ENCODE results near the gene TMEM259.

TMEM259 gene

DNA sequence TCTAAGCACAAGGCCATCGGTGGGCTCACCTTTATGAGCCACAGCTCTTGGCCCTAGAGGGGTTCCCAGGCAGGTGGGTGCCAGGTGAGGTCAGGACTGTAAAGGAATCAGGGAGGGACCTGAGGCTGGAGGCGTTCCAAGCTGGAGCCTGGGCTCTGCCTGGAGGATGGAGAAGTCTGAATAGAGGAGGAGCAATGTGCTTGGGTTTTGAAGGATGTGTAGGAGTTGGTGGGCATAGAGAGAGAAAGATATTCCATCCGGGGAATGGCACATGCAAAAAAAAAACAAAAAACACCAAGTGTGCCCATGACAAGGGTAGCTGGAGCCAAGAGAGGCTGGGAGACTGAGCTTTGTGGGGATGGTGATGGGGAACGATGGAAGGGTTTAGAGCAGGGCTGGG, 18.3 kb downstream of the TMEM259 start:
- DNase-seq (ENCODE audit: low spot score), result no peak

DNA sequence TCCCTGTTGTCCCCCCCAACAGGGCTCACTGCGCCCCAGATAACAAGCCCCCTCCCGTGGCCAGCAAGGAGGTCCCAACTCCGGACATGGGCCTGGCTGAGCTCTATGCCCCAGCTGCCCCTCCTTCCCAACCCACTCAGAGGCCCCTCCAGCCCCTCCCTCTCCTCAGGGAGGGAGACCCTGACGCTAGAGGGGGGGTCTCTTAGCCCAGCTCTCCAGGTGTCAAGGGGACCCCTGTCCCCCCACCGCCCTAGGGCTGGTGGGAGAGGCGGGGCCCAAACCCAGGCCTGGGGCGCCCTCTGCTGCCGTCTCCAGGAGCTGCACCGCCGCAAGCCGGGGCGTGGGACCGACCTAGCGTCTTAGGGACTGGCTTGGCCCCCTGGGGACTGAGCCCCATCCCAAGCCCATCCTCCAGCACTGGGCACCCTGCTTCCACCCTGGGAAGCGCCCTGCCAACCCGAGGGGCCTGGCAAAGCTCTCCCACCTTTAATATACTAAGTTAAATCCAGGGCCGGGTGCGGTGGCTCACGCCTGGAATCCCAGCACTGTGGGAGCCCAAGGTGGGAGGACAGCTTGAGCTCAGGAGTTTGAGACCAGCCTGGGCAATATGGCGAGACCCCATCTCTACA, 19.3 kb downstream of the TMEM259 start:
- peak; percentile 90 for DNase-seq (ENCODE audit: low spot score)

DNA sequence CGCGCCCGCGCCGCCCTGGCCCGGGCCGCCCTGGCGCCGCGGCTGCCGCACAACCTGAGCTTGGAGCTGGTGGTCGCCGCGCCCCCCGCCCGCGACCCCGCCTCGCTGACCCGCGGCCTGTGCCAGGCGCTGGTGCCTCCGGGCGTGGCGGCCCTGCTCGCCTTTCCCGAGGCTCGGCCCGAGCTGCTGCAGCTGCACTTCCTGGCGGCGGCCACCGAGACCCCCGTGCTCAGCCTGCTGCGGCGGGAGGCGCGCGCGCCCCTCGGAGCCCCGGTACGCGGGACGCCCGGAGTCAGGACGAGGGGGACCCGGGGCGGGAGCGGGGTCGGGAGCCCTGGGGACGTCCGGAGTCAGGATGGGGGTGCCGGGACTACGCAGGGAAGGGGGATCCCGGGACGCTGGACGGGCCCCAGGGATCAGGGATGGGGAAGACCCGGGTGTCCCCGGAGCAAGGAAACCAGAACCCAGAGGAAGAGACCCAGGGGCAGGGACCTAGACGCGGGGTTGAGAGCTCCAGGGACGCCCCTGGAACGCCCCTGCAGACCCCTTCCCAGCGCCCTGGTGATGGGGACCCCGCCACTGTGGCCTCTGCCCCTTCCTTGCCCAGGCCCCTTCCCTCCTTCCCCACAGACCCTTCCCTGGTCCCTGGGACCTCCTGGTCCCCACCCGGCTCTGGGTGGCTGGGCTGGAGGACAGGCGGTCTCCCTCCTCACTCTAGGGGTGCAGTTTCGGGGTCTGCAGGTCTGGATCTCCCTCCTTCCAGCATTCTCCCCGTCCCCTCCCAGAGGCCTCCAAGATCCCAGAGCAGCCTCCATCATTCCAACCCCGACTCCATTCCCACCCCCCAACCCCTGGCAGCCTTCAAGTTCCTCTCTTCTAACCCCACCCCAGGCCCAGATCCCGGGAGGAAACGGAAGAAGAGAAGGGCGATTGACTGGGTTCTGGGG, 20.1 kb downstream of the TMEM259 start:
- DNase-seq (ENCODE audit: low spot score), result no peak

DNA sequence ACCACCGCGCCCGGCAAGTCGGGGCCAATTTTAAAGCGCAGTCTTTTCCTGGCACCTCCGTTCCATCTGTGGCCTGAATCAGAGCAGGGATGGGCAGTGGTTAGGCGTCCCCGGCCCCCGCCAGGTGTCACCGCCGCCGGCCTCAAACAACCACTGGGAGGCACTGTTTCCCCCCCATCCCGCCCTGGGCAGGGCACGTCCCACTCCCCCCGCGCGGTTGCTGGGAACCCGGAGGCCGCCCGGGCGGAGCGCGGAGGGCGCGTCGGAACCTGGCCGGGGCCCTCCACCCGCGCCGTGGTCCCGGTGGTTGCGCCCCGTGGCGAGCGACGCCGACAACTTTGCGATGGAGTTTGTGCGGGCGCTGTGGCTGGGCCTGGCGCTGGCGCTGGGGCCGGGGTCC, 20.8 kb downstream of the TMEM259 start, which contains the start of gene GRIN3B:
GRIN3B (plus strand) TSS at position 325 of the 400 bp plus-strand sequence; CDS start at position 344, 19 bp downstream.
- peak; percentile 90 for DNase-seq (ENCODE audit: low spot score)

DNA sequence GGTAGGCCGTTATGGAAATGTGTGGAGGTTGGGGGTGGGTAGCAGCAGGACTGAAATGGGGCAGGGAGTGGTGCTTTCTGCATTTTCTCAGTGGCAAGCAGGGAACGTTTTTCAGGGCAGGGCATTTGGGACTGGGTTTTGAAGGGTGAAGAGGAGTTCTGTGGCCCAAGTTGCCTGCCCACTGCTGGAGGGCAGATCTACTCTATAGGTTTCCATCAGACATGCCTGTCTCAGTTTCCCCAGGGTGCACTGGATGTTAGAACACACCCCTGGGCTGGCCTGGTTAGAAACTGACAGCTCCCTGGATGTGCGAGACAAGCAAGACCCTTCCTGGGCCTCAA, 21.6 kb downstream of the TMEM259 start:
- no peak for DNase-seq (ENCODE audit: low spot score)

DNA sequence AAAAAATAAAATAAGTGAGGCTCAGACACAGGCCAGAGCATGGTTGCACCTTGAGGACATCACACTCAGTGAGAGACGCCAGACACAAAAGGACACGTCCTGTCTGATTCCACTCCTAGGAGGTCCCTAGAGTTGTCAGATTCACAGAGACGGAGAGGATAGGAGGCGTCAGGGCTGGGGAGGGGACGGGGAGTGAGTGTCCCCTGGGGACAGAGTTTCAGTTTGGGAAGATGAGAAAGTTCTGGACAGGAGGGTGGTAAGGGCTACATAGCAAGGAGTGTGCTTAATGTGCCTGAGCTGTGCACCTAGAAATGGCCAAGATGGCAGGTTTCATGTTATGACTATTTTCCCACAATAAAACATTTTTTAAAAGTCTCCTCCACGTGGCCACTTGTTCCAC, 22.9 kb downstream of the TMEM259 start:
- DNase-seq (ENCODE audit: low spot score), result no peak

DNA sequence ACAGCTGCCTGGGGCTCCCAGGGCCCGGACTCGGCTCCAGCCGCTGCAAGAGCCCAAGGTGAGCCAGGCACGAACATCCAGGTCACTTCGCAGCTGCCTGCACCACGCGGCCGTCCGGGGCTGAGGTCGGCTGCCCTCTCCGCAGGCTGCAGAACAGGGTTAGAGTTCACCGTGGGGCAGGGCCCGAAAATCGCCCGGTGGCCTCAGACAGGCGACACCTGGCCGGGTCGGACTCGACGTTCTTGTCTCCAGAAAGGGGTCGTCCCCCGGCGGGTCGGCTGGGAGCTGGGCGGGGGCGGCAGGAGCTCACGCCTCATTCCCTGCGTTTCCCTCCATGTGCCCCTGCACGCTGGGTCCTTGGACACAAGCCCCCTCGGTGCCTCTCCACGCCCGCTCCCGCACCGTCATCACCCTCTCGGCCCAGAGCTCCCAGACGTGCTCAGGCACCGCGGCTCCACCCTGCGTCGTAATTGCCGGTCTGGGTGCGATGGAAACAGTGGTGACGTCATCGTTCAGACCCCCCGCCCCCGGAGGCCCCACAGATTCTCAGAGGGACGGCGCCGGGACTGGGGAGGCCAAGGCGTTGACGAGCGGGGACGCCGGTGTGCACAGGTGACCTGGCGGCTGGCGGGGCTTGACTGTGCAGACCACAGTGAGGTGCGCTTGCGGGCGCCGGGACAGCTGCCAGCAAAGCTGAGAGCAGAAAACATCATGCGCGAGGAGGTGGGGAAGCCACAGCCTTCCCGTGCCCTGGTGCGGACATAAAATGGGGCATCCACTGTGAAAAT, 24.7 kb downstream of the TMEM259 start:
- DNase-seq (ENCODE audit: low spot score), result peak; percentile 70

DNA sequence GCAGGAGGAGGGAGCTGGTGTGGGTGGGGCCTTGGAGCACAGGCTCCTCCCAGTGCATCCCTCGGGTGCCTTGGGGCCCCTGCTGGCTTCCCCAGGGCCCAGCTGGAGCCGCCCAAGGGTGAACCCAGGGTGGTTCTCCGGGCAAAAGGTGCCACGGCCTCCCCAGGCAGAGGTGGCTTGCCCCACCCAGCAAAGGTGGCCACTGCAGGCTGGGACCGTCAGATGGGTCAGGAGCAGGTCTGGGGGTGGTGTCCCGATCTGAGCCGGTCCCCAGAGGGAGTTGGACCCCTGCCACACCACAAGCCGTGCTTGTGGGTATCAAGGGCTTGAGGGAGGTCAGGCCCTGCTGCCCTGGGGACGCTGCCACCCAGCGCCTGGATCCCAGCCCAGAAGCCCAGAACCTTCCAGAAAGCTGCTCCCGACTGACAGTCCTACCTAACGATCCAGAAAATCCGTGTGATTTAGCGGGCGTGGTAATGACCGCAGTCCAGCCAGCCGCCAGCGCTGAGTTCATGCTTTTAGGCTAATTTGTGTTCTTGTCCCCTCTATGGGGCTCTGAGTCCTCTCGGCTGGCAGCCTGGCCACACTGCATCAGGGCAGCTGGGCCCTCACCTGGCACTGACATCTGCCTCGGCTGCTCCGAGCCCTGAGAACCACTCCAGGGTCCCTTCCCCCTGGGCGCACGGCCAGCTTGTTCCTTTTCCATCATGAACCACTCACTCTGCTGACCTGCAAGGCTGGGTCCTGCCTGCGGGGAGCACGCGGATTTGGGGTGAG, 25.7 kb downstream of the TMEM259 start:
- no peak for DNase-seq (ENCODE audit: low spot score)

DNA sequence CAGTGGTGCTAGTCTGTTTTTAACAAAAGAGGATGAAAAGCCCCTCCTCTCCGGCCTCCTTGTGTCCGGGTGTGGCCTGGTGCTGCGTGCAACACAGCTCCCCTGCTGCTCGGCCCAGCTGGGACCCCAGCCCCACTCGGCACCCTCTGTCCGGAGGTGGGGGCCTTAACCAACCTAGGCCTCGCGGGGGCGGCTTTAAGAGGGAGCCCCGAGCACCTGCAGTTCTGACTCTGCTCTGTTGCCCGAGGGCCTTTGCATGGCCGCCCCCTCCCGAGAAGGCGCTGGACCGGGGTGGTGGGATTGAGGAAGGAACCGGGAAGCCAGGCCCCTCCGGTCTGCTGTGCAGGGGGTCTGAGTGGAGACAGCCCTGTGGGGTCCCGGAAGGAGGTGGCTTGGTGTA, 26.4 kb downstream of the TMEM259 start:
- DNase-seq (ENCODE audit: low spot score), result no peak

DNA sequence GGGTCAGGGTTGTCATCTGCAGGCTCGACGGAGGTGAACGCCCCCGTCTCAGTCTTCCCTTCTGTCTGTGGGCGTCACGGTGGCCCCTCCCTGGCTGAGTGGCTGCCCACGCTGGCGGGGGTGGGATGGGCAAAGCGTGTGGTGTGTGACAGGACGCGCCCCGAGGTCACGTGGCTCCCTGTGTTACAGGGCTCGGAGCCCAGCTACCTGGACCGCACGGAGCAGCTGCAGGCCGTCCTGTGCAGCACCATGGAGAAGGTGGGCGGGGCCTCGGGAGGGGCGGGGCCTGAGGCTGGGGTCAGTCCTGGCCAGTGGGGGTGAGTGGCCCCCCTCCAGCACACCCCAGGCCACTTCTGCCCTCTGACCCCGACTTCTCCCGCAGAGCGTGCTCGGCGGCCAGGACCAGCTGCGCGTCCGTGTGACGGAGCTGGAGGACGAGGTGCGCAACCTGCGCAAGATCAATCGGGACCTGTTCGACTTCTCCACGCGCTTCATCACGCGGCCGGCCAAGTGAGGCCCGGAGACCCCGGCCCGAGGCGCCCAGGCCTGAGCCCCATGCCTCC, 27.0 kb downstream of the TMEM259 start:
- DNase-seq (ENCODE audit: low spot score), result no peak

DNA sequence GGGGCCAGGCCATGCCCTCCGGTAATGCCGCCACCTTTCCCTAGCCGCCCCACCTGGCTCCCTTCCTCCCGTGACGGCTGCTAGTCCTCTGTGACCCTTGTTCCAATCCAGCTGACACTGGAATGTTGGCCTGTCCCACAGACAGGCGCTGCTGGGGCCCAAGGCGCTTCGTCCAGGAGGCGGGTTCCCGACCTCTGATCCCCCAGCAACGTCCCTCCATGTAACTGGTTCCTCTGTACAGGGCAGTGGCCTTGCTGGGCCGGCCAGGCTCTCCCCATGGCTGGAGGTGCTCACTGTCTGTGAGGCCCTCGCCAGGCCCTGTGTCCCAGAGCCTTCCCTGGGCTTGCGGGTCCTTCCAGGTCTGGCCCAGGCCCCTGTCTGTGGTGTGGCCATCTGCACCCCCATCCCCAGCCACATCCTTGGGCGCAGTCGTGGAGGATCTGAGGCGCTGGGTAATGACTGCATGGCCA, 27.5 kb downstream of the TMEM259 start:
- no peak for DNase-seq (ENCODE audit: low spot score)

DNA sequence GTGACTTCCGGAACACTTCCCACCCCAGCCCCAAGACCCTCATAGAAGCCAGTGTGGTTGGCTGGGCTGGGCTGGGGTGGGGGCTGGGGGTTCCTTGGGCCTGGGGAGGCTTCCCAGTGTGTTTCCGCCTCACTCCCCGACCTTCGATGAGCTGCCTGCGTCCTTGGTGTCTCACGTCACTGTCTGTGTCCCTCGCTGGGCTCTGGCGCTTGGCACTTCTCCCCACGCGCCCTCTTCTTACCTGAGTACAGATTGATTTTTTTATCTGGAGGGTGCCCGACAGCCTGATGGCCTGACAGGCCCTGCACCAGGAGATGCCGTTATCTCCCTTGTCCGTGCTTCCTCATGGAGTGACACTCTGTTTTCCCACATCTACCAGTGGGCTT, 28.3 kb downstream of the TMEM259 start:
- DNase-seq (ENCODE audit: low spot score), result no peak

DNA sequence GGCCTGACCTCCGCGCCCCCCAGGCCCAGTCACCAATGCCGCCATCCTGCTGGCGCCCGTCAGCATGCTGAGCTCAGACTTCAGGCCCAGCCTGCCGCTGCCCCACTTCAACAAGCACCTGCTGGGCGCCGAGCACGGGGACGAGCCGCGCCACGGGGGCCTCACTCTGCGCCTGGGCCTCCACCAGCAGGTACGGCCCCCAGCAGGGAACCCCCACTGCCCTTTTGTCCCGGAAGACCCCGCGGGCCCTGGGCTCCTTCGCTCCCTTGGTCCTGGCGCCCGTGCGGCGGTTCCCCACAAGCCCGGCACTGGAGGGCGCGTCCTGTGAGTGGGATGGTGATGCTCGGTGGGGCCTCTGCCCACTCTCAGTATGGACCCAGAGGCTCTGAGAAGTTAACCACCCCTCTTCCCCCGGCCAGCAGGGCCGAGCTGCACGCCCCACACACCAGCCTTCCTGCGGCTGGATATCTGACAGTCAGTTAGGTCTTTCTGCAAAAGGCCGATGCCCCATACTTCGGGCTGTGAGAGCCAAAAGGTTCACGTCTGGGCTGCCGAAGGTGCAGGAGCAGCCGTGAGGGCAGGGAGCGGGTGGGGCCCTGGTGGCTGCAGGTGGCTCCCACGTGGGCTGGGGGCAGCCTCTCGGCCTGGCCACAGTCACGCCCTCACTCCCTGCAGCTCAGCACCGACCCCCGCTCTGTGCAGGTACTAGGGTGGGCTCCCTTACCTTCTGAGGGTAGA, 28.8 kb downstream of the TMEM259 start:
- DNase-seq (ENCODE audit: low spot score), result no peak

DNA sequence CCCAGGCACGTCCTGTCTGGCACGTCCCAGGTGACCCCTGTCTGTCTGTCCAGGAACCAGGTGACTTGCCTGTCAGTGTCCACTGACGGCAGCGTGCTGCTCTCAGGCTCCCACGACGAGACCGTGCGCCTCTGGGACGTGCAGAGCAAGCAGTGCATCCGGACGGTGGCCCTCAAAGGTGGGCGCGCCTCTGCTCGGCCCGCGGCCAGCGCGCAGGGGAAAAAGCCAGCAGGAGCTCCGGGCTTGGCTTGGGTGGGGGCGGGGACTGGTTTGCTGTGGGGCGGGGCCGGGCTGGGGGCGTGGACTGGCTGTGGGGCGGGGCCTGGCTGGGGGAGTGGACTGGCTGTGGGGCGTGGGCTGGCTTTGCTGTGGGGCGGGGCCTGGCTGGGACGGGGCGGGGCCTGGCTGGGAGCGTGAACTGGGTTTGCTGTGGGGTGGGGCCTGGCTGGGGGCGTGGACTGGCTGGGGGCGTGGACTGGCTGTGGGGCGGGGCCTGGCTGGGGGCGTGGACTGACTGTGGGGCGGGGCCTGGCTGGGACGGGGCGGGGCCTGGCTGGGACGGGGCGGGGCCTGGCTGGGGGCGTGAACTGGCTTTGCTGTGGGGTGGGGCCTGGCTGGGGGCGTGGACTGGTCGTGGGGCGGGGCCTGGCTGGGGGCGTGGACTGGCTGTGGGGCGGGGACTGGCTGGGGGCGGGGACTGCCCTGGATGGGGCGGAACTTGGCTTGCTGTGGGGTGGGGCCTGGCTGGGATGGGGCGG, 29.6 kb downstream of the TMEM259 start:
- DNase-seq (ENCODE audit: low spot score), result peak; percentile 76

DNA sequence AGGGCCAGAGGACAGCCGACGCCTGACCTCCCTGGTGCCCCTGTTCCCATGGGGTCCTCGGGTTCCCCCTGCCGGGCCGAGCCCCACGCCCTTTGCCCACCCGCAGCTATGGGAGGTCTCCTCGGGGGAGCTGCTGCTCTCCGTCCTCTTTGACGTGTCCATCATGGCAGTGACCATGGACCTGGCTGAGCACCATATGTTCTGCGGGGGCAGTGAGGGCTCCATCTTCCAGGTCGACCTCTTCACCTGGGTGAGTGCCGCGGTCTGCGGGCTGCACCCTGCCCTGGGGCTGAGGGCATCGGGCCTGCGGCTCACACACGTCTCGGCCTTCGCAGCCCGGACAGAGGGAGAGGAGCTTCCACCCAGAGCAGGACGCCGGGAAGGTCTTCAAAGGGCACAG, 30.2 kb downstream of the TMEM259 start:
- no peak for DNase-seq (ENCODE audit: low spot score)

DNA sequence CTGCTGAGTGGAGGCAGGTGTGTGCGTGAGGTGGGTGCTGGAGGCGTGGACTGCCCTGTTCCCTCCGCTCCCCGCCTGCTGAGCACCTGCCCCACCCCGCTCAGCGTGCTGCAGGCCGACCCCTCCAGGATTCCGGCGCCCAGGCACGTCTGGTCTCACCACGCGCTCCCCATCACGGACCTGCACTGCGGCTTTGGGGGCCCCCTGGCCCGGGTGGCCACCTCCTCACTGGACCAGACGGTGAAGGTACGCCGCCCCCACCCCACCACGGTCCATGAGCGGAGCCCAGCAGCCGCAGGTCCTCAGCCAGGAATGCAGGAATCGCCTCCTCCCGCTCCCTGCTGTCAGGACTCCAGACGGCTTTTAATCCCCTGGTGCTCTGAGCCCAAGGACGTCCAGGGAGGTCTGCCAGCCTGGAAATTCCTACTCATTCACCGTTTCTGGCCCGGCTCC, 30.8 kb downstream of the TMEM259 start:
- DNase-seq (ENCODE audit: low spot score), result no peak

DNA sequence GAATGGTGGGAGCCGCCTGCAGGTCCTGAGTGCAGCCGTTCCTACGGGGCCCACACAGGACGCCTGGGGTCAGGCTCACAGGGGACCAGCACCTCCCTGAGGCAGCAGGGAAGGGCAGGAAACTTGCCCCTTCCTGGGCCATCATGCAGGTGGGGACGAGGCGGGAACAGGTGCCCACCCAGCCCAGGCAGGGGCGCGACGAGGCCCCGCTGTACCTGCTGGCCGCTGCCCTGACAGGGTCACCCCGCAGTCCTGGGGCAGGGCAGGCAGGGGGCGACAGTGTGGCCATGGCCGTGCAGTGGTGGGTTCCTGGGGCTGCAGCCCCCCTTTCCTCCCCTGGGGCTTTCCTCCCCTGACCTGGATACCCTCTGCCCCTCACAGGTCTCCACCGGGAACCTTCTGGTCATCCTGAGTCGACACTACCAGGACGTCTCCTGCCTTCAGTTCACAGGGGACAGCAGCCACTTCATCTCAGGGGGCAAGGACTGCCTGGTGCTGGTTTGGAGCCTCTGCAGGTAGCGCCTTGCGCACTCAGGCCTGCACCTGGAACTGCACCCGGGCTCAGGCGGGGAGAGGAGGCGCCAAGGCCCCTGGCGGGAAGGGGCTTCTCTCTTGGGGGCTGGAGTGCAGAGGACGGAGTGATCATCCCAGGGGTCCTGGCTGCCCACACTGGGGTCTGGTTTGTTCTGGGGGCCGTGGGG, 31.4 kb downstream of the TMEM259 start:
- no peak for DNase-seq (ENCODE audit: low spot score)

DNA sequence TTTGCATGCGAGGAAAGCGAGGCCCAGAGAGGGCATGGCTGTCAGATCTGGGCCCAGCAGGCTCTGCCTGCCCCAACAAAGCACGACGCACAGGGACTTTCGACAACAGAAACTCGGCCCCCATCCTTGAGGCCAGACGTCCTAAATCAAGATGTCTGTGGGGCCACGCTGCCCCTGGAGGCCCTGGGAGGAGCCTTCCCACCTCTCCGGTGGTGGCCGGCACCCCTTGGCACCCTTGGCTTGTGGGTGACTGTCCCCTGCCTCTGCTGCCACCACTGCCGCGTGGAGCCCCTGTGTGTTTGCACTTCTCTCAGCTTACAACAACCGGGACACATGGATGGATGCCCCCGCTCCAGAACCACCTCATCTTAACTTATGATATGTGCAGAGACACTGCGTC, 32.4 kb downstream of the TMEM259 start:
- no peak for DNase-seq (ENCODE audit: low spot score)

DNA sequence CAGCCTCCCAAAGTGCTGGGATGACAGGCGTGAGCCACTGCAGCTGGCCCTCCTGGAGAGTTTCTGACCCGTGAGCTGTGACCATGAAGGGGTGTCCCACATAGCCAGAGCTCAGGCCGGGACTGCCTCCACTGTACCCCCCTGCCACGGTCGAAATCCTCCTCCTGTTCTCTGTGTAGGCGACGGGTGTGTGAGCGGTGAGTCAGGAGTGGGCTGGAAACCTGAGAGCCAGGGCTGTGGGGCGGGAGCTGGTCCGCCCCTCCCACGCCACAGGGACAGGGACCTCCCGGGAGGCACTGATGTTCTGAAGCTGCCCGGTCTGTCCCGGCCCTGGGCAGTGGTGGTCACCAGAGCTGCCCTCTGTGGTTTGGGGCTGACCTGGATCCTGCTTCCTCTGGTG, 32.8 kb downstream of the TMEM259 start:
- no peak for DNase-seq (ENCODE audit: low spot score)
